T-helper 1 cell treated with Interleukin-12 subunit alpha and Interleukin-12 subunit beta and Interleukin-4 antibody, amounts not matched to agents 30 ng/mL and 1 ng/mL, for 36 hours (primary cell): Measurements from ENCODE around the gene TACC3. TPM values are rescaled to one million over a fixed set of nuclear protein-coding genes. Genes with fewer than 3 reads are reported as not detected.
"Not testable (repeated sequence)": the region's sequence is repeated elsewhere in the genome, so short reads cannot be mapped to it uniquely, and the experiment has no call there.

Source experiments
- intact Hi-C: fragments of 100-400 bp; cut with micrococcal nuclease; formaldehyde crosslinking; loops from one replicate; pipeline ENCODE4 v1.15.1; 2024
- total RNA-seq: library from RNA; stranded (reverse); gene quantifications from 2 replicates; pipeline ENCODE4 v1.2.3, GENCODE V29; 2022

TACC3 gene
- total RNA-seq, 1 donor from 2014 or later = 173 TPM

- intact Hi-C loops = no loop called here
Observed at GRCh38 chr4:1695913-1696312, 25.4 kb upstream of the TACC3 start.

DNA sequence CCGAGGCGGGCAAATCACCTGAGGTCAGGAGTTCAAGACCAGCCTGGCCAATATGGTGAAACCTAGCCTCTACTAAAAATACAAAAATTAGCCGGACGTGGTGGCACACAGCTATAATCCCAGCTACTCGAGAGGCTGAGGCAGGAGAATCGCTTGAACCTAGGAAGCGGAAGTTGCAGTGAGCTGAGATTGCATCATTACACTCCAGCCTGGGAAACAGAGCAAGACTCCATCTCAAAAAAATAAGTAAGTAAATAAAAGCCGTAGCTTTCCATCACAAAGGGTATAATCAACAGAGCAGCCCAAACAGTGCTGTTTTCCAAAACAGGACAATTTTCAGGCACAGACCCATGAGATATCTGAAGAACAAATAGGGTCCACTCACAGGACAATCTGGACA lies 19.6 kb upstream of the TACC3 start:
- intact Hi-C loops = not testable (repeated sequence)

- intact Hi-C loops = no loop called here
Observed at GRCh38 chr4:1703867-1704266, 17.5 kb upstream of the TACC3 start.

- intact Hi-C loops = no loop called here
Observed at GRCh38 chr4:1705732-1706131, 15.6 kb upstream of the TACC3 start.

GRCh38 chr4:1706358-1706757 lies 15.0 kb upstream of the TACC3 start:
- intact Hi-C loops = no loop called here

- intact Hi-C loops = no loop called here
Observed at GRCh38 chr4:1708581-1708980, 12.7 kb upstream of the TACC3 start.

DNA sequence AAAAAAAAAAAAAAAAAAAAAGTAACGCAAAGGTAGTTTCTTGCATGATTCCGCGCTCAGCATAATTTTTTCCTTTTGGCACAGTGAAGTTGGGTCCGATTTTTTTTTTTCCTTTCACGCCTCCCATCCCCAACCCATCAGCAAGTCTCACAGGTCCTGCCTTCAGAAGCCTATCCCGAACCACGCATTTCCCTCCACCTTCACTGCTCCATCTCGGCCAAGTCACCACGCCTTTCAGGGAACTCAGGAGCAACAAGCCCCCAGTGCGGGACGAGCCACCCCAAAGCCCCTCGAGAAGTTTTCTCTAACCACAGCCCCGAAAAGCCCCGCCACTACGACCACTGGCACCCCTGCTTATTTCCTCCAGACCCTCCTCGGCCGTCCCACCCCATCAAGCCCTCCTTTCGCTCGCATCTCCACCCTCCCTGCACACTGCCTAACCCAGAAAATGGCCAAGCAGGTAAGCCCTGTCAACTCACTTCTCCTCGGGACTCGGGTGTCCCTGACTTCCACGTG lies 10.2 kb upstream of the TACC3 start:
- intact Hi-C loops = loop anchor here (1.0 to 5.0 kb wide), 3 partner anchors 15 to 1251 kb away; partner anchors contain the start of genes CTBP1, GRK4 and NOP14

DNA sequence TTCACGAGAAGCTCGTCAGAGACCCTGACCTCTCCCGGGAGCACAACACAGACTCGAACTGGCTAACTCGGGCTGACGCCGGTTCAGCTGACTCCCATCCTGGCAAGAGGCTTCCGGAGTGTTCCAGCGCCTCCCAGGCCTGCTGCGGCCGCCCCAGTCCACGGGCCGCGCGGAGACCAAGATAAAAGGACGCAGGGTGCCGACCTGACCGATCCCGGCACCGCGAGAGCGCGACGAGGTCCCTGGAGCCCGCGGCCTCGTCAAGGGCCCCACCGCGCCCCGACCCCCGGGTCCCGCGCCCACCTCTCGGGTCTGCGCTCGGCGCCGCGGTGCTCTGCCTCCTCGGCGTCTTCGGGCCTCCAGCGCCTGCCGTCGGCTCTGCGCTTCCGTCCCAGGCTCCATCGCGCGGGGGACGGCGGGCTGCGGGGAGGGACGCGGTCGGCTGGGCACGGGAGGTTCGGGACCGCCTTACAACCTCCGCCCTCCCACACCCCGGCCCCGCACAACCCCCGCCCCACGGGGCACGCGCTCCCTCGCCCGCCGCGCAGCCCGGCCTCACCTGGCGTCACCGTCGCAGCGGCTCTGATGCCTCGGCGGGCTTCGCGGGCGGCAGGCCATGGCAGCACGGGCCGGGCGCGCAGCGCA lies 9.6 kb upstream of the TACC3 start:
- intact Hi-C loops = loop anchor here (1.0 to 5.0 kb wide), 15 partner anchors 10 to 1251 kb away; partner anchors contain the start of genes CTBP1, FAM193A, FAM53A and FGFRL1

GRCh38 chr4:1712216-1713002 lies 8.9 kb upstream of the TACC3 start, which contains the start of gene SLBP:
Gene SLBP, minus strand, starts transcription at chr4:1712319. Its CDS starts 131 bp downstream, at chr4:1712188.
- intact Hi-C loops = loop anchor here (1.0 to 5.0 kb wide), 14 partner anchors 9 to 1250 kb away; partner anchors contain the start of genes CTBP1, FAM193A, FAM53A and FGFRL1

DNA sequence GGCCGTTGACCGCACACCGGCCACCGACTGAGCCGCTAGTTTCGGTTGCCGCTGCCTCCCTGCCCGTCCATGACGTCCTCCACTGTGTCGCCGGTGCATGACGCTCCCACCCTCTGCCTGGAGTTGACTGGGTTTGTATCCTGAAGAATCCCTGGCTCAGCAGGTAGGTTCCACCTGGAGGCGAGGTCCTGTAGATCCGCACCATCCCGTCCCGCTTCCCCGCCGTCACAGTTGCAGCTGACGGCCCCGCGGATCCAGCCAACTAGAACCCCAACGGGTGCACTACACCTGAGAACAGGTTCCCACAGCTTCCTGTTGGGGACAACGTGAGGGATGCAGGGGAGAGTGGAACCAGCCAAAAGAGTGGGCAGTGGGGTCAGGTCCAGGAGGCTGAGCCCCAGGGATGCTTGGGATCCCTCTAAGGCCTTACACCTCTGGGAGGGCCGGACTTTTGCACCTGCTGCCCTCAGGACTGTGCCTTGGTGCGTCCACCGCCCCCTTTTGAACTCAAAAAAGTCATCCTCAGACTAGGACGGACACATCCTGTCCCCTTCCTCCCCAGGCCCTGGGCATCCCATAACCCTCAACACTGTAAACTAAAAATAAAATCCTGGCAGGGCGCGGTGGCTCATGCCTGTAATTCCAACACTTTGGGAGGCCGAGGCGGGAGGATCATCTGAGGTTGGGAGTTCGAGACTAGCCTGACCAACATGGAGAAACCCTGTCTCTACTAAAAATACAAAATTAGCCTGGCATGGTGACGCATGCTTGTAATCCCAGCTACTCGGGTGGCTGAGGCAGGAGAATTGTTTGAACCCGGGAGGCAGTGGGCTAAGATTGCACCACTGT lies 8.1 kb upstream of the TACC3 start:
- intact Hi-C loops = loop anchor here (2.0 to 5.0 kb wide), 6 partner anchors 296 to 1249 kb away; partner anchors contain the start of genes CTBP1, FGFRL1, GRK4 and MXD4

GRCh38 chr4:1714303-1715001 lies 6.9 kb upstream of the TACC3 start:
- intact Hi-C loops = loop anchor here (5.0 kb wide), 2 partner anchors 467 to 1248 kb away; partner anchors contain the start of genes CTBP1, GRK4 and NOP14

GRCh38 chr4:1715002-1715758 lies 6.1 kb upstream of the TACC3 start:
- intact Hi-C loops = no loop called here

DNA sequence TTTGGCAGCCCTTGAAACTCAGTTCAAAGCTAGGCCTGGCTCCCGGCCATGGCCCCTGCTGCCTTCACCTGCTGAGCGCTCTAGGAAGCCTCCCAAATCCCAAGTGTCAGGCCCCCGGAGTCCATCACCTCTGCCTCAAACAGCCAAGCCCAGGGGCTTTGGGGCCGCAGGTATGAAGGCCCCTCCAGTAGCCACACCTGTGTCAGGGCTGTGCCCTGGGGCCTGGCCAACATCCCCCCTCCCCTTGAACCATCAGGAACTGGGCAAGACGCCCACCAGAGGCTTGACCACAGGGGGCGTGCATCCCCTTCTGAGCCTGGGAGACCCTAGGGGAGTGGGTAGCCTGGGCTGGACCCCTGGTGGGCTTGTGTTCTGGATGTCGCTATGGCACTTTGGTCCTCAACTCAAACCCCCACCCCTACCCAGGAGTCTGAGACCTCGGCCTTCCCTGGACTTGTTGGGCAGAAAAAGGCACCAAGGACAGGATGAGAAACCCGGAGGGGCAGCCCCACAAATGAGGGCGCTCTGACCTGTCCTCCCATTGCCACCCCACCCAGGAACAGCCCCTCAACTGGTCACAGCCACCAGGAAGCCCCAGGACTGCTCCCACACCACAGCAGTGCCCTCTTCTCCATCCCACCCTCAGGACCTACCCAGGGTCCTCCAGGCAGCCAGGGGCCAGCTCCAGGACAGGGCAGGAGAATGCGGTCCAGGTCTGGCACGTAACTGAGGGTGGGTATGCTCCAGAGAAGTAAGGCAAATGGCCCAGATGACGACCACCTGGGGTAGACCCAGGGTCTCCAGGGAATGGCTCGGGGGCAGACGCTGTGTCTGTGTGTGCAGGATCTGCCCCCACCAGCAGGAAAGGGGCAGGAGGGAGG lies 5.0 kb upstream of the TACC3 start:
- intact Hi-C loops = no loop called here

- intact Hi-C loops = no loop called here
Observed at GRCh38 chr4:1717129-1718094, 3.9 kb upstream of the TACC3 start.

DNA sequence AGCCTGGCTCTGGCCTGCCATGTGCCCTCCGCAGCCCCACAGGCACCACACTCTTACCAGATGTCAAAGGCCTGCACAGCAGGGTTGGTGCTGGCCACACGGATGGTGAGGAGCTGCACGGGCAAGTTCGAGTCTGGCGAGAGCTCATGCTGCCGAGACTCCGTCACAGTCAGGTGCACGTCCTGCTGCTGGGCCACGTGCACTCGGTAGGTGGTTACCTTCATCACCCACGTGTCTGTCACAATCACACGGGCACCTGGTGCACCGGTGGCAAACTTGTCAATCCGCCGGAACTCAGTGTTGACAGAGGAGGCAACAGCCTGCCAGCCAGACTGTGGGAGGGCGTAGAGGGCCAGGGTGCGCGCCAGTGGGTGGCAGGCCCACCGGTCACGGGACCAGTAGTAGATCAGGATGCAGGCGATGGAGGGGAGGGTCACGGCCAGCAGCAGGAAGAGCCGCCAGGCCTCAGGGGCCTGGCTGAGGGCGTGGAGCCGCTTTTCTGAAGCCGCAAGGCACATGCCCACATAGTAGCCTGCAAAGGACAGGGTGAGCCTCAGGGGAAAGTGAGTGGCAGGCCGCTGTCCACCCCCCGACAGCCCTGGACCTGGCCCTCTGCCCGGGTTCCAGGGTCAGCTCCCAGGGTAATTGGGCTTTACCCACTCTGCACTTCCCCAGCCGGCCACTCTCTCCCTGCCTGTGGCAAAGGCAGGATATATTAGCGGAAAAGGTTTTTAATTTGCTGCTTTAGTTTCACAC lies 3.0 kb upstream of the TACC3 start:
- intact Hi-C loops = no loop called here

DNA sequence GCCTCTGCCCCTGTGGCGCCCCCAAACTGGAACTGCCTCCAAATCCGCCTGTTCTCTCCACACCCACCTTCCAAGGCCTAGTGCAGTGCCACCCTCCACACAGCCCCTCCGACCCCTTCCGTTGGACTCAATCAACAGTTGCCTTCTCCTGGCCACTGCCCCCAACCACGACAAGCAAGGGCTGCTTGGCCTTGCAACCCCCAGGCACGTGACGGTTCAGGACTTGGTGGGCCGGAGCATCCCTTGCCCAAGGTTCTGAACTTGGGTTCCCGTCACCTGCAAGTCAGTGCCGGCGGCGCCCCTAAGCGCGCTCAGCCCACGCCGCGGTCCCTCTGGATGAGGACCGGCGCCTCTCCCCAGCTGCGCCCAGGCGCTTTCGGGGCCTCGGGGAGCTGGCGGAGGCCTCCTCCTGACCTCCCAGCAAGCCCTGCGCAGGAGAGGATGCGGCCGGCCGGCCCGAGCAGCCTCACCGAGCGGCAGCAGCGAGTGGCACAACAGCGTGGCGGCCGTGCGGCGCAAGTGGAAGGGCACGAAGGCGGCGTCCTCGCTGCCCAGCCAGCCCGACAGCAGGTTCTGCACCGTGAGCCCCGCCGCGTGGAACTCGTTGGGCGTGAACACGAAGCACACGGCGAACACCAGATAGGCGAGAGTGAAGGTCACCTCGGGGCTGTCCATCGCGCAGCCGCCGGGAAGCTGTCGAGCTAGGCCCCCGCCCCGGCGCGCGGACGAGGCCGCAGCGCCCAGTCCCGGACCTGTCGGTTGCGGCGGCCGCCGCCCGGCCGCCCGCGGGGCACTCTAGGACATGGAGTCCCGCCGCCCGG lies 948 bp upstream of the TACC3 start:
- intact Hi-C loops = loop anchor here (5.0 to 10.0 kb wide), 5 partner anchors 138 to 1812 kb away; partner anchors contain the start of gene LRPAP1
